ENCODE results near the gene CAMTA1. TPM values are rescaled to one million over a fixed set of nuclear protein-coding genes. Genes with fewer than 3 reads are reported as not detected.
"Not testable (repeated sequence)": the region's sequence is repeated elsewhere in the genome, so short reads cannot be mapped to it uniquely, and the experiment has no call there.

The CAMTA1 gene
- total RNA-seq, 1 donor from 2014 or later = 268 TPM

- Histone ChIP-seq H3K27ac (no peak overlapping the region), H4K20me1 (ENCODE audit: low read depth) (no peaks in the 10 kb centered on the region), H3F3A (ENCODE audit: low read depth) (no peaks in the 10 kb centered on the region), H3K79me2 (ENCODE audit: low read depth) (no peaks in the 10 kb centered on the region), H3K9me3 (ENCODE audit: low read depth) (no peaks in the 10 kb centered on the region), H3K36me3 (no peaks in the 10 kb centered on the region), H3K4me3 (no peak overlapping the region), H3K4me2 (no peak overlapping the region), H2AFZ (replicated peaks) (no peak overlapping the region), H3K27me3 (no peaks in the 10 kb centered on the region), H3K9ac (no peak overlapping the region), H3K4me1 (no peaks in the 10 kb centered on the region)
- H3K36me3 Mint-ChIP-seq = no peaks in the 10 kb centered on the region
- no peak overlapping the region for H3K4me3 Mint-ChIP-seq
- no peak for DNase-seq (ENCODE audit: low spot score)
- no peaks in the 10 kb centered on the region for H3K4me1 Mint-ChIP-seq
- H3K27ac Mint-ChIP-seq = no peak overlapping the region
- H3K27me3 Mint-ChIP-seq (ENCODE audit: insufficient read depth, low read depth) = peaks cover 3% of the 10 kb centered on the region
- TF ChIP-seq EZH2 (IDR thresholded peaks at IDR 0.05) (no peak), EZH2phosphoT487 (IDR thresholded peaks at IDR 0.05) (no peak)
- TF ChIP-seq, protein P1, sequence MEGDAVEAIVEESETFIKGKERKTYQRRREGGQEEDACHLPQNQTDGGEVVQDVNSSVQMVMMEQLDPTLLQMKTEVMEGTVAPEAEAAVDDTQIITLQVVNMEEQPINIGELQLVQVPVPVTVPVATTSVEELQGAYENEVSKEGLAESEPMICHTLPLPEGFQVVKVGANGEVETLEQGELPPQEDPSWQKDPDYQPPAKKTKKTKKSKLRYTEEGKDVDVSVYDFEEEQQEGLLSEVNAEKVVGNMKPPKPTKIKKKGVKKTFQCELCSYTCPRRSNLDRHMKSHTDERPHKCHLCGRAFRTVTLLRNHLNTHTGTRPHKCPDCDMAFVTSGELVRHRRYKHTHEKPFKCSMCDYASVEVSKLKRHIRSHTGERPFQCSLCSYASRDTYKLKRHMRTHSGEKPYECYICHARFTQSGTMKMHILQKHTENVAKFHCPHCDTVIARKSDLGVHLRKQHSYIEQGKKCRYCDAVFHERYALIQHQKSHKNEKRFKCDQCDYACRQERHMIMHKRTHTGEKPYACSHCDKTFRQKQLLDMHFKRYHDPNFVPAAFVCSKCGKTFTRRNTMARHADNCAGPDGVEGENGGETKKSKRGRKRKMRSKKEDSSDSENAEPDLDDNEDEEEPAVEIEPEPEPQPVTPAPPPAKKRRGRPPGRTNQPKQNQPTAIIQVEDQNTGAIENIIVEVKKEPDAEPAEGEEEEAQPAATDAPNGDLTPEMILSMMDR (IDR thresholded peaks at IDR 0.05) = no peak
- peaks cover 3% of the 10 kb centered on the region for H3K9me3 Mint-ChIP-seq
Observed at GRCh38 chr1:7594714-7595295, 809.6 kb downstream of the CAMTA1 start.

GRCh38 chr1:7595336-7595735 lies 810.1 kb downstream of the CAMTA1 start:
- no peaks in the 10 kb centered on the region for H3K27me3 ChIP-seq
- Mint-ChIP-seq H3K9me3 (peaks cover 4% of the 10 kb centered on the region), H3K27ac (no peak overlapping the region), H3K4me3 (no peak overlapping the region), H3K27me3 (ENCODE audit: insufficient read depth, low read depth) (peaks cover 5% of the 10 kb centered on the region), H3K4me1 (no peaks in the 10 kb centered on the region), H3K36me3 (no peaks in the 10 kb centered on the region)
- no peak for TF ChIP-seq EZH2 (IDR thresholded peaks at IDR 0.05)
- TF ChIP-seq EZH2phosphoT487 (IDR thresholded peaks at IDR 0.05) = no peak
- H3K4me1 ChIP-seq = no peaks in the 10 kb centered on the region
- no peaks in the 10 kb centered on the region for H3K9me3 ChIP-seq (ENCODE audit: low read depth)
- DNase-seq (ENCODE audit: low spot score) = peak; percentile 21
- no peak overlapping the region for H3K9ac ChIP-seq
- no peak overlapping the region for H3K4me3 ChIP-seq
- no peaks in the 10 kb centered on the region for H3K36me3 ChIP-seq
- H3K79me2 ChIP-seq (ENCODE audit: low read depth) = no peaks in the 10 kb centered on the region
- no peak overlapping the region for H2AFZ ChIP-seq (replicated peaks)
- no peaks in the 10 kb centered on the region for H3F3A ChIP-seq (ENCODE audit: low read depth)
- no peak overlapping the region for H3K4me2 ChIP-seq
- no peak overlapping the region for H3K27ac ChIP-seq
- no peaks in the 10 kb centered on the region for H4K20me1 ChIP-seq (ENCODE audit: low read depth)

- Histone ChIP-seq H3K27ac (no peak overlapping the region), H3K4me3 (no peak overlapping the region), H3F3A (ENCODE audit: low read depth) (no peaks in the 10 kb centered on the region), H3K9ac (no peak overlapping the region), H2AFZ (replicated peaks) (no peak overlapping the region), H3K36me3 (no peaks in the 10 kb centered on the region), H4K20me1 (ENCODE audit: low read depth) (no peaks in the 10 kb centered on the region), H3K4me2 (no peak overlapping the region), H3K27me3 (no peaks in the 10 kb centered on the region), H3K4me1 (no peaks in the 10 kb centered on the region), H3K79me2 (ENCODE audit: low read depth) (no peaks in the 10 kb centered on the region), H3K9me3 (ENCODE audit: low read depth) (no peaks in the 10 kb centered on the region)
- Mint-ChIP-seq H3K27ac (no peak overlapping the region), H3K36me3 (no peaks in the 10 kb centered on the region), H3K9me3 (peaks cover 4% of the 10 kb centered on the region), H3K27me3 (ENCODE audit: insufficient read depth, low read depth) (peaks cover 3% of the 10 kb centered on the region), H3K4me1 (no peaks in the 10 kb centered on the region), H3K4me3 (no peak overlapping the region)
- no peak for TF ChIP-seq EZH2 (IDR thresholded peaks at IDR 0.05)
- TF ChIP-seq, protein P1 (IDR thresholded peaks at IDR 0.05) = no peak
- DNase-seq (ENCODE audit: low spot score) = no peak
Observed at GRCh38 chr1:7596126-7596965, 811.1 kb downstream of the CAMTA1 start.

- H3K27ac ChIP-seq; H2AFZ ChIP-seq (replicated peaks); H3K9ac ChIP-seq; H3K27me3 Mint-ChIP-seq (ENCODE audit: insufficient read depth, low read depth); H3F3A ChIP-seq (ENCODE audit: low read depth); H3K9me3 ChIP-seq (ENCODE audit: low read depth); H3K27ac Mint-ChIP-seq; H3K27me3 ChIP-seq; H3K9me3 Mint-ChIP-seq; H3K79me2 ChIP-seq (ENCODE audit: low read depth); H3K4me3 Mint-ChIP-seq; H3K4me3 ChIP-seq; H3K4me1 Mint-ChIP-seq; H4K20me1 ChIP-seq (ENCODE audit: low read depth); H3K4me1 ChIP-seq; H3K36me3 ChIP-seq; H3K36me3 Mint-ChIP-seq; H3K4me2 ChIP-seq; DNase-seq (ENCODE audit: low spot score): not testable (repeated sequence)
Observed at GRCh38 chr1:7598058-7598457, 812.8 kb downstream of the CAMTA1 start.

- not testable (repeated sequence) for H3K27me3 Mint-ChIP-seq (ENCODE audit: insufficient read depth, low read depth); H3K4me3 ChIP-seq; H3K4me1 ChIP-seq; H3K27me3 ChIP-seq; H3F3A ChIP-seq (ENCODE audit: low read depth); H4K20me1 ChIP-seq (ENCODE audit: low read depth); H3K9me3 ChIP-seq (ENCODE audit: low read depth); H3K4me2 ChIP-seq; DNase-seq (ENCODE audit: low spot score); H3K36me3 ChIP-seq; H3K9me3 Mint-ChIP-seq; H3K79me2 ChIP-seq (ENCODE audit: low read depth); H3K36me3 Mint-ChIP-seq; H2AFZ ChIP-seq (replicated peaks); H3K4me1 Mint-ChIP-seq; H3K27ac Mint-ChIP-seq; H3K27ac ChIP-seq; H3K9ac ChIP-seq; H3K4me3 Mint-ChIP-seq
Observed at GRCh38 chr1:7604906-7605305, 819.7 kb downstream of the CAMTA1 start.

All from neural progenitor cell (in vitro differentiated cells).